Neural cell (in vitro differentiated cells): Measurements from ENCODE around the gene FMN2. TPM values are rescaled to one million over a fixed set of nuclear protein-coding genes. Genes with fewer than 3 reads are reported as not detected.

Experiments
- H2AFZ ChIP-seq: fragments of 200-600, 300-800 bp; sonication (generic), shearing (Covaris generic); 2 replicates; pipeline ENCODE4 v1.6.0; 2014; ENCODE audit warnings: low read depth, mild to moderate bottlenecking, antibody characterized with exemption, low read length, moderate library complexity
- H3F3A ChIP-seq: fragments of 200-600 bp; shearing (Covaris generic); 2 replicates; pipeline ENCODE4 v1.6.1; 2016; ENCODE audit warnings: mild to moderate bottlenecking, moderate library complexity, mixed read lengths, antibody characterized with exemption, low read length; ENCODE audit not compliant: insufficient read depth, poor library complexity, severe bottlenecking
- H3K27ac ChIP-seq: fragments of 200-600, 300-800 bp; sonication (generic), shearing (Covaris generic); 2 replicates; pipeline ENCODE4 v1.5.1; 2014; ENCODE audit warnings: mild to moderate bottlenecking, low read length, moderate library complexity
- H3K27me3 ChIP-seq: fragments of 300-800, 200-600 bp; sonication (generic), shearing (Covaris generic); 2 replicates; pipeline ENCODE4 v1.6.0; 2014; ENCODE audit warnings: mild to moderate bottlenecking, low read depth, low read length, moderate library complexity; ENCODE audit not compliant: insufficient read depth
- H3K36me3 ChIP-seq: fragments of 300-800, 200-600 bp; sonication (generic), shearing (Covaris generic); 2 replicates; pipeline ENCODE4 v1.5.1; 2014; ENCODE audit warnings: mild to moderate bottlenecking, antibody characterized with exemption, low read length, moderate library complexity; ENCODE audit not compliant: insufficient read depth
- H3K4me2 ChIP-seq: fragments of 300-800, 200-600 bp; sonication (generic), shearing (Covaris generic); 2 replicates; pipeline ENCODE4 v1.6.0; 2014; ENCODE audit warnings: mild to moderate bottlenecking, low read length
- H3K4me3 ChIP-seq: fragments of 300-800, 200-600 bp; sonication (generic), shearing (Covaris generic); 2 replicates; pipeline ENCODE4 v1.5.1; 2014; ENCODE audit warnings: mild to moderate bottlenecking, low read length, moderate library complexity
- H3K79me2 ChIP-seq: fragments of 200-600 bp; shearing (Covaris generic); replicated peaks from 2 replicates; pipeline ENCODE4 v1.6.0; 2014; ENCODE audit warnings: mild to moderate bottlenecking, low read length, moderate library complexity; ENCODE audit not compliant: insufficient read depth
- H3K9ac ChIP-seq: fragments of 300-800, 200-600 bp; sonication (generic), shearing (Covaris generic); 2 replicates; pipeline ENCODE4 v1.6.1; 2016; ENCODE audit warnings: mild to moderate bottlenecking, low read length, mixed read lengths
- H3K9me2 ChIP-seq: fragments of 200-600 bp; shearing (Covaris generic); 2 replicates; pipeline ENCODE4 v1.6.1; 2016; ENCODE audit warnings: mild to moderate bottlenecking, low read length, mixed read lengths; ENCODE audit not compliant: insufficient read depth
- H3K9me3 ChIP-seq: fragments of 200-600, 300-800 bp; sonication (generic), shearing (Covaris generic); 2 replicates; pipeline ENCODE4 v1.6.1; 2016; ENCODE audit warnings: mild to moderate bottlenecking, mixed run types, low read length, moderate library complexity, mixed read lengths
- H4K20me1 ChIP-seq: fragments of 200-600 bp; shearing (Covaris generic); 2 replicates; pipeline ENCODE4 v1.6.1; 2016; ENCODE audit warnings: mild to moderate bottlenecking, mixed run types; ENCODE audit not compliant: insufficient read depth
- CTCF ChIP-seq: fragments of 450-650 bp; IDR thresholded peaks from 2 replicates; pipeline ENCODE4 v1.5.1; 2014; ENCODE audit warnings: antibody characterized with exemption, mild to moderate bottlenecking, moderate library complexity; ENCODE audit not compliant: poor library complexity, severe bottlenecking
- EP300 ChIP-seq: fragments of 450-650 bp; conservative IDR thresholded peaks from 2 replicates; pipeline ENCODE4 v1.6.1; 2014; ENCODE audit warnings: antibody characterized with exemption, mild to moderate bottlenecking, moderate library complexity; ENCODE audit not compliant: poor library complexity, severe bottlenecking
- EZH2 ChIP-seq: fragments of 200-600, 300-800 bp; shearing (Covaris generic), sonication (generic); IDR thresholded peaks from 2 replicates; pipeline ENCODE4 v1.6.1; 2014; ENCODE audit warnings: antibody characterized with exemption, low read length, borderline replicate concordance, mild to moderate bottlenecking; ENCODE audit not compliant: insufficient read depth, poor library complexity, severe bottlenecking
- MXI1 ChIP-seq: fragments of 450-650 bp; conservative IDR thresholded peaks from 2 replicates; pipeline ENCODE4 v1.6.1; 2014; ENCODE audit warnings: antibody characterized with exemption, mild to moderate bottlenecking; ENCODE audit not compliant: poor library complexity, severe bottlenecking
- POLR2AphosphoS5 ChIP-seq: IDR thresholded peaks from 2 replicates; pipeline ENCODE4 v1.6.1; 2012
- RAD21 ChIP-seq: fragments of 450-650 bp; conservative IDR thresholded peaks from 2 replicates; pipeline ENCODE4 v1.6.1; 2014; ENCODE audit warnings: antibody characterized with exemption, mild to moderate bottlenecking, moderate library complexity
- REST ChIP-seq: IDR thresholded peaks from 2 replicates; pipeline ENCODE4 v1.6.1; 2012; ENCODE audit warnings: borderline replicate concordance
- SMC3 ChIP-seq: fragments of 450-650 bp; conservative IDR thresholded peaks from 2 replicates; pipeline ENCODE4 v1.6.1; 2014; ENCODE audit warnings: antibody characterized with exemption, mild to moderate bottlenecking, moderate library complexity; ENCODE audit not compliant: poor library complexity
- TAF1 ChIP-seq: IDR thresholded peaks from 2 replicates; pipeline ENCODE4 v1.6.1; 2012; ENCODE audit warnings: low read depth
- polyA plus RNA-seq: library from polyadenylated mRNA; depleted of rRNA; stranded (reverse); fragments of >200 nt; gene quantifications from 2 replicates; pipeline ENCODE4 v1.2.3, GENCODE V29; 2014

FMN2 gene
- polyA plus RNA-seq, 1 donor from 2014 or later, result 23.9 TPM

GRCh38 chr1:240511789-240512188, 420.1 kb downstream of the FMN2 start:
- no peaks in the 10 kb centered on the region for H3K79me2 ChIP-seq
- no peaks in the 10 kb centered on the region for H3K27me3 ChIP-seq
- no peaks in the 10 kb centered on the region for H4K20me1 ChIP-seq
- H3K4me3 ChIP-seq, result no peak overlapping the region
- H3K36me3 ChIP-seq, result no peaks in the 10 kb centered on the region
- H3K4me2 ChIP-seq, result no peak overlapping the region
- H3K9me2 ChIP-seq, result no peaks in the 10 kb centered on the region
- H2AFZ ChIP-seq, result no peak overlapping the region
- TF ChIP-seq CTCF (no peak), TAF1 (no peak), RAD21 (no peak), POLR2AphosphoS5 (no peak)
- H3F3A ChIP-seq, result no peaks in the 10 kb centered on the region
- no peak overlapping the region for H3K9ac ChIP-seq
- no peaks in the 10 kb centered on the region for H3K9me3 ChIP-seq
- no peak overlapping the region for H3K27ac ChIP-seq

GRCh38 chr1:240515505-240515904, 423.8 kb downstream of the FMN2 start:
- Histone ChIP-seq H3K4me3 (no peak overlapping the region), H3K9ac (no peak overlapping the region), H3F3A (no peaks in the 10 kb centered on the region), H3K4me2 (no peak overlapping the region), H3K27ac (no peak overlapping the region), H3K9me2 (no peaks in the 10 kb centered on the region), H4K20me1 (no peaks in the 10 kb centered on the region), H3K9me3 (no peaks in the 10 kb centered on the region), H3K36me3 (no peaks in the 10 kb centered on the region), H3K27me3 (no peaks in the 10 kb centered on the region), H3K79me2 (no peaks in the 10 kb centered on the region), H2AFZ (no peak overlapping the region)
- TF ChIP-seq EP300, result no peak
- TF ChIP-seq POLR2AphosphoS5, result no peak
- TF ChIP-seq CTCF, result no peak
- TF ChIP-seq EZH2, result no peak
- TF ChIP-seq RAD21, result no peak
- TF ChIP-seq MXI1, result no peak
- TF ChIP-seq TAF1, result no peak
- no peak for TF ChIP-seq REST
- no peak for TF ChIP-seq SMC3
